Measurements from ENCODE around the gene KRT73.
A peak's percentile ranks its signal among the peaks of the same experiment; 100 is the strongest.
"Not testable (repeated sequence)": the region's sequence is repeated elsewhere in the genome, so short reads cannot be mapped to it uniquely, and the experiment has no call there.

KRT73 gene

DNA sequence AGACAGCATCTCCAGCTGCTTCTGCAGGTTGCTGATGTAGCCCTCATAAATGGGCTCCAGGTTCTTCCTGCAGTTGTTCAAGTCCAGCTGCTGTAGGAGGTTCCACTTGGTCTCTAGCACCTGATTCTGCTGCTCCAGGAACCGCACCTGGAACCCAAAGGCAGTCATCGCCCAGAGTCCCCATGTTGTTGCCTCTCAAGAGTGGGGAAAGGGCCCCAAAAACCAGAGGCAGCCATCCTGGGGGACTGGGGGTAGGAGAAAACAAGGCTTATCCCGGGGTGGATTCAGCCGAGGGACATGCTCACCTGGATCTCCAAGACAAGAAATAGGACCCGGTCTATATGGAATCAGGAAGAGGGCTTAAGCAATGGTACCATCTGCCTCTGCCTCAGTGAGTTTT is 19.4 kb downstream of the KRT73 start:
- 94% methylated on average over 4 of the region's 5 CpGs for WGBS (ENCODE audit: insufficient coverage)
- Histone ChIP-seq H3K27me3 (replicated peaks in 2 of 5; ENCODE audit: control insufficient read depth in 4 of 5, insufficient read depth in 5 of 5, low read length in 4 of 5) (peaks cover 2 to 45% (median 28%) of the 10 kb centered on the region in 5 experiments), H3K9me3 (ENCODE audit: control extremely low read depth in 1 of 5, control insufficient read depth in 4 of 5, insufficient read depth in 2 of 5, low read depth in 1 of 5, low read length in 4 of 5) (no peaks in the 10 kb centered on the region), H3K36me3 (ENCODE audit: control insufficient read depth in 4 of 4, insufficient read depth in 4 of 4, low read length in 3 of 4) (no peaks in the 10 kb centered on the region), H3K4me1 (ENCODE audit: control extremely low read depth in 1 of 4, control insufficient read depth in 4 of 4, insufficient read depth in 4 of 4, low read length in 3 of 4) (peaks cover 0 to 6% (median 3%) of the 10 kb centered on the region in 4 experiments), H3K27ac (ENCODE audit: insufficient read depth in 1 of 2, low read depth in 1 of 2, low read length in 2 of 2, poor library complexity in 1 of 2, severe bottlenecking in 2 of 2) (no peak overlapping the region), H3K4me3 (ENCODE audit: control insufficient read depth in 1 of 7, extremely low read depth in 1 of 7, insufficient read depth in 4 of 7, low read depth in 2 of 7, low read length in 6 of 7) (no peak overlapping the region)
- DNase-seq = no peak
- CTCF ChIA-PET = interaction anchor here (0.9 to 1.4 kb wide), 2 partner anchors 10 to 15 kb away, joined by 3 to 4 read pairs; no protein-coding TSS in a partner anchor
- POLR2A ChIA-PET = no interaction called here

- H3K4me1 ChIP-seq (ENCODE audit: control extremely low read depth in 1 of 4, control insufficient read depth in 4 of 4, insufficient read depth in 4 of 4, low read length in 3 of 4); POLR2A ChIA-PET; H3K4me3 ChIP-seq (ENCODE audit: control insufficient read depth in 1 of 7, extremely low read depth in 1 of 7, insufficient read depth in 4 of 7, low read depth in 2 of 7, low read length in 6 of 7); DNase-seq; H3K36me3 ChIP-seq (ENCODE audit: control insufficient read depth in 4 of 4, insufficient read depth in 4 of 4, low read length in 3 of 4); H3K9me3 ChIP-seq (ENCODE audit: control extremely low read depth in 1 of 5, control insufficient read depth in 4 of 5, insufficient read depth in 2 of 5, low read depth in 1 of 5, low read length in 4 of 5); H3K27ac ChIP-seq (ENCODE audit: insufficient read depth in 1 of 2, low read depth in 1 of 2, low read length in 2 of 2, poor library complexity in 1 of 2, severe bottlenecking in 2 of 2): not testable (repeated sequence)
- CTCF ChIA-PET = interaction anchor here (1.1 kb wide), 1 partner anchor 15 kb away, joined by 4 read pairs; no protein-coding TSS in a partner anchor
- H3K27me3 ChIP-seq (replicated peaks in 2 of 5; ENCODE audit: control insufficient read depth in 4 of 5, insufficient read depth in 5 of 5, low read length in 4 of 5) = peaks cover 0 to 15% (median 6%) of the 10 kb centered on the region in 5 experiments
- 0% methylated on average over 1 of the region's 4 CpGs for WGBS (ENCODE audit: insufficient coverage)
These were observed 24.1 kb downstream of the KRT73 start for GRCh38 chr12:52594237-52594636.

DNA sequence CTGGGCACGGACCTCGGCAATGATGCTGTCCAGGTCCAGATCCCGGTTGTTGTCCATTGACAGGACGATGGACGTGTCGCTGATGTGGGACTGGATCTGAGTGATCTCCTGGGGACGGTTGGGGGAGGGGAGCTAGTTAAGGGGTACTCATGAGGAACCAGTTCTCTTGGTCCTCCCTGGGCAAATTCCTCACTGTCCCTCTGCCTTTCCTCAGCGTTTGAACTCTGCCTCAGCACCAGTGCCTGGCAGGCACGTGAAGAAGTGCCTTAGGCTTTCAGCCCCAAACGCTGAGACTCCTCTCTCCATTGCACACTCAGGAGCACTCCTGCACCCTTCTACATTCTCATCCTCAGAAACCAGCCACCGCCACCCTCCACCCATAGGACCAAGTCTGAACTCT is 26.8 kb downstream of the KRT73 start:
- 99% methylated on average over 11 of the region's 11 CpGs for WGBS (ENCODE audit: insufficient coverage)
- DNase-seq = no peak
- POLR2A ChIA-PET = no interaction called here
- Histone ChIP-seq H3K27me3 (replicated peaks in 2 of 5; ENCODE audit: control insufficient read depth in 4 of 5, insufficient read depth in 5 of 5, low read length in 4 of 5) (peaks cover 0 to 3% (median 0%) of the 10 kb centered on the region in 5 experiments), H3K9me3 (ENCODE audit: control extremely low read depth in 1 of 5, control insufficient read depth in 4 of 5, insufficient read depth in 2 of 5, low read depth in 1 of 5, low read length in 4 of 5) (no peaks in the 10 kb centered on the region), H3K27ac (ENCODE audit: insufficient read depth in 1 of 2, low read depth in 1 of 2, low read length in 2 of 2, poor library complexity in 1 of 2, severe bottlenecking in 2 of 2) (no peak overlapping the region), H3K4me3 (ENCODE audit: control insufficient read depth in 1 of 7, extremely low read depth in 1 of 7, insufficient read depth in 4 of 7, low read depth in 2 of 7, low read length in 6 of 7) (no peak overlapping the region), H3K4me1 (ENCODE audit: control extremely low read depth in 1 of 4, control insufficient read depth in 4 of 4, insufficient read depth in 4 of 4, low read length in 3 of 4) (no peaks in the 10 kb centered on the region), H3K36me3 (ENCODE audit: control insufficient read depth in 4 of 4, insufficient read depth in 4 of 4, low read length in 3 of 4) (no peaks in the 10 kb centered on the region)
- CTCF ChIA-PET = interaction anchor here (0.8 to 1.5 kb wide), 5 partner anchors 8 to 274 kb away, joined by 3 to 5 read pairs (median 5); no protein-coding TSS in a partner anchor

DNA sequence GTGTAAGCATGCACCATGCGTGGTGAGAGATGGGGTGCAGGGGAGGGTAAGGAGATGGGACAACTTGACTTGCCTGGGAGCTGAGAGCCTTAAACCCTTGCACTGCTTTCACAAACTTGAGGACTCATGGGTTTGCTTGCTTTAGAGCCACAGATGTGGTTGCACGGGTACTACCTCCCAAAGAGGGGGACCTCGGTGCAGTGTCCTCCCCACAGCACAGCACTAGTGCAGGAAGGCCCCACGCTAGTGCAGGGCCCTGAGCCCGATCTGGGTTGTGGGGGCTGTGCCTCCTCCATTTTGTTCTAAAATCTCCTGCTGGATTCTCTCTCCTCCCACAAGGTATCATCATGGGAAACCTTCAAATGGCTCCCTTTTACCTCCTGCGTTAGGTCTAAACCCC is 28.3 kb downstream of the KRT73 start:
- POLR2A ChIA-PET = no interaction called here
- Histone ChIP-seq H3K27me3 (replicated peaks in 2 of 5; ENCODE audit: control insufficient read depth in 4 of 5, insufficient read depth in 5 of 5, low read length in 4 of 5) (peaks cover 0 to 3% (median 0%) of the 10 kb centered on the region in 5 experiments), H3K36me3 (ENCODE audit: control insufficient read depth in 4 of 4, insufficient read depth in 4 of 4, low read length in 3 of 4) (no peaks in the 10 kb centered on the region), H3K9me3 (ENCODE audit: control extremely low read depth in 1 of 5, control insufficient read depth in 4 of 5, insufficient read depth in 2 of 5, low read depth in 1 of 5, low read length in 4 of 5) (no peaks in the 10 kb centered on the region), H3K4me1 (ENCODE audit: control extremely low read depth in 1 of 4, control insufficient read depth in 4 of 4, insufficient read depth in 4 of 4, low read length in 3 of 4) (peaks cover 0 to 10% (median 3%) of the 10 kb centered on the region in 4 experiments), H3K27ac (ENCODE audit: insufficient read depth in 1 of 2, low read depth in 1 of 2, low read length in 2 of 2, poor library complexity in 1 of 2, severe bottlenecking in 2 of 2) (no peak overlapping the region), H3K4me3 (ENCODE audit: control insufficient read depth in 1 of 7, extremely low read depth in 1 of 7, insufficient read depth in 4 of 7, low read depth in 2 of 7, low read length in 6 of 7) (no peak overlapping the region)
- 95% methylated on average over 4 of the region's 6 CpGs for WGBS (ENCODE audit: insufficient coverage)
- DNase-seq = no peak
- CTCF ChIA-PET = interaction anchor here (1.2 to 18.8 kb wide), 3 partner anchors 20 to 286 kb away, joined by 3 to 467 read pairs (median 3); no protein-coding TSS in a partner anchor

- CTCF ChIA-PET = interaction anchor here (0.6 to 18.8 kb wide), 2 partner anchors 10 to 288 kb away, joined by 3 to 467 read pairs; no protein-coding TSS in a partner anchor
- POLR2A ChIA-PET = no interaction called here
- Histone ChIP-seq H3K9me3 (ENCODE audit: control extremely low read depth in 1 of 5, control insufficient read depth in 4 of 5, insufficient read depth in 2 of 5, low read depth in 1 of 5, low read length in 4 of 5) (no peaks in the 10 kb centered on the region), H3K4me1 (ENCODE audit: control extremely low read depth in 1 of 4, control insufficient read depth in 4 of 4, insufficient read depth in 4 of 4, low read length in 3 of 4) (peaks cover 0 to 13% (median 3%) of the 10 kb centered on the region in 4 experiments), H3K27me3 (replicated peaks in 2 of 5; ENCODE audit: control insufficient read depth in 4 of 5, insufficient read depth in 5 of 5, low read length in 4 of 5) (peaks cover 0 to 2% (median 0%) of the 10 kb centered on the region in 5 experiments), H3K36me3 (ENCODE audit: control insufficient read depth in 4 of 4, insufficient read depth in 4 of 4, low read length in 3 of 4) (no peaks in the 10 kb centered on the region), H3K4me3 (ENCODE audit: control insufficient read depth in 1 of 7, extremely low read depth in 1 of 7, insufficient read depth in 4 of 7, low read depth in 2 of 7, low read length in 6 of 7) (no peak overlapping the region), H3K27ac (ENCODE audit: insufficient read depth in 1 of 2, low read depth in 1 of 2, low read length in 2 of 2, poor library complexity in 1 of 2, severe bottlenecking in 2 of 2) (no peak overlapping the region)
- WGBS (ENCODE audit: insufficient coverage) = 92% methylated on average over 17 of the region's 17 CpGs
- no peak for DNase-seq
These were observed 30.8 kb downstream of the KRT73 start for GRCh38 chr12:52587563-52587962.

GRCh38 chr12:52585946-52586345 is 32.4 kb downstream of the KRT73 start:
- POLR2A ChIA-PET = interaction anchor here (0.6 kb wide), 1 partner anchor 283 kb away, joined by 3 read pairs; no protein-coding TSS in a partner anchor
- peaks cover 0 to 13% (median 3%) of the 10 kb centered on the region in 4 experiments for H3K4me1 ChIP-seq (ENCODE audit: control extremely low read depth in 1 of 4, control insufficient read depth in 4 of 4, insufficient read depth in 4 of 4, low read length in 3 of 4)
- no peaks in the 10 kb centered on the region for H3K36me3 ChIP-seq (ENCODE audit: control insufficient read depth in 4 of 4, insufficient read depth in 4 of 4, low read length in 3 of 4)
- CTCF ChIA-PET = interaction anchor here (0.7 to 18.8 kb wide), 11 partner anchors 9 to 290 kb away, joined by 3 to 467 read pairs (median 3); no protein-coding TSS in a partner anchor
- H3K9me3 ChIP-seq (ENCODE audit: control extremely low read depth in 1 of 5, control insufficient read depth in 4 of 5, insufficient read depth in 2 of 5, low read depth in 1 of 5, low read length in 4 of 5) = no peaks in the 10 kb centered on the region
- H3K27ac ChIP-seq (ENCODE audit: insufficient read depth in 1 of 2, low read depth in 1 of 2, low read length in 2 of 2, poor library complexity in 1 of 2, severe bottlenecking in 2 of 2) = no peak overlapping the region
- whole genome bisulfite sequencing (ENCODE audit: insufficient coverage) = 89% methylated on average over 9 of the region's 9 CpGs
- DNase-seq = peak in 1 of 3 donors; percentile 19
- no peak overlapping the region for H3K4me3 ChIP-seq (ENCODE audit: control insufficient read depth in 1 of 7, extremely low read depth in 1 of 7, insufficient read depth in 4 of 7, low read depth in 2 of 7, low read length in 6 of 7)
- peaks cover 0 to 4% (median 0%) of the 10 kb centered on the region in 5 experiments for H3K27me3 ChIP-seq (replicated peaks in 2 of 5; ENCODE audit: control insufficient read depth in 4 of 5, insufficient read depth in 5 of 5, low read length in 4 of 5)

DNA sequence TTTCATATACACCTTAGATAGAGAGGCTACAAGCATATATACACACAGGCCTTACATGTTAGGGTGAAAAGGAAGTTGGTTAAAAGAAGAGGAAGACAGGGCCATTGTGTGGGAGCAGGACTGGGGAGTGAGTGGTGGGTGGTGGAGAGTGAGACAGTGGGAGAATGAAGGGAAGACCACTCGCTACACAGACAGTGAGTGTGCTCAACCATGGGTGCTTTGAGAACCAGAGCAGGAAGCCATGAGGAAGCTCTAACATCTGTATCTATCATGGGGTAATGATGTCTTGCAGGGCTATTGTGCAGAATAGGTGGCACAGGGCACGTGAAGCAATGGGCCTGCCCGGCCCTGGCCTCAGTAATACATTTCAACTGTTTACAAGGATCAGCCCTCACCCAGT is 33.3 kb downstream of the KRT73 start:
- no peak for DNase-seq
- Histone ChIP-seq H3K4me3 (ENCODE audit: control insufficient read depth in 1 of 7, extremely low read depth in 1 of 7, insufficient read depth in 4 of 7, low read depth in 2 of 7, low read length in 6 of 7) (no peak overlapping the region), H3K27me3 (replicated peaks in 2 of 5; ENCODE audit: control insufficient read depth in 4 of 5, insufficient read depth in 5 of 5, low read length in 4 of 5) (peaks cover 0 to 7% (median 0%) of the 10 kb centered on the region in 5 experiments), H3K9me3 (ENCODE audit: control extremely low read depth in 1 of 5, control insufficient read depth in 4 of 5, insufficient read depth in 2 of 5, low read depth in 1 of 5, low read length in 4 of 5) (no peaks in the 10 kb centered on the region), H3K36me3 (ENCODE audit: control insufficient read depth in 4 of 4, insufficient read depth in 4 of 4, low read length in 3 of 4) (no peaks in the 10 kb centered on the region), H3K4me1 (ENCODE audit: control extremely low read depth in 1 of 4, control insufficient read depth in 4 of 4, insufficient read depth in 4 of 4, low read length in 3 of 4) (peaks cover 0 to 13% (median 3%) of the 10 kb centered on the region in 4 experiments), H3K27ac (ENCODE audit: insufficient read depth in 1 of 2, low read depth in 1 of 2, low read length in 2 of 2, poor library complexity in 1 of 2, severe bottlenecking in 2 of 2) (no peak overlapping the region)
- ChIA-PET POLR2A (no interaction called here), CTCF (interaction anchor here (1.1 to 18.8 kb wide), 7 partner anchors 10 to 291 kb away, joined by 3 to 467 read pairs (median 3); no protein-coding TSS in a partner anchor)
- WGBS (ENCODE audit: insufficient coverage) = 75% methylated on average over 2 of the region's 3 CpGs
